WTC11 (cell line): ENCODE measurements around the gene CREB3. TPM values are rescaled to one million over a fixed set of nuclear protein-coding genes. Genes with fewer than 3 reads are reported as not detected.
A peak's percentile ranks its signal among the peaks of the same experiment; 100 is the strongest.

Experiments
- ATAC-seq: fragments of 200-7000 bp; cut with Tn5 transposase; 2 replicates; pipeline ENCODE4 v1.10.0; 2021; ENCODE audit warnings: mild to moderate bottlenecking, moderate library complexity
- CTCF ChIA-PET: fragments of 300-600 bp; sonication (Branson Sonifier 250); formaldehyde crosslinking; loops from one replicate; lab custom pipeline; 2021; ENCODE audit warnings: antibody characterized with exemption; lab: Charles Lee
- POLR2A ChIA-PET: fragments of 350-600 bp; sonication (Branson Sonifier 250); formaldehyde crosslinking; loops from one replicate; lab custom pipeline; 2021; ENCODE audit warnings: antibody characterized with exemption; lab: Charles Lee
- DNase-seq: peaks from one replicate; pipeline ENCODE4 v3.0.0; 2021; ENCODE audit warnings: low spot score
- H3K27ac Mint-ChIP-seq: 2 replicates; pipeline ENCODE4 v1.8.0; 2021; ENCODE audit warnings: mixed read lengths
- H3K27me3 Mint-ChIP-seq: 2 replicates; pipeline ENCODE4 v1.8.0; 2021; ENCODE audit warnings: low read depth, mild to moderate bottlenecking, moderate library complexity, mixed read lengths
- H3K36me3 Mint-ChIP-seq: 2 replicates; pipeline ENCODE4 v1.8.0; 2021; ENCODE audit warnings: mixed read lengths
- H3K4me1 Mint-ChIP-seq: 2 replicates; pipeline ENCODE4 v1.8.0; 2022; ENCODE audit warnings: mixed read lengths
- H3K4me3 Mint-ChIP-seq: 2 replicates; pipeline ENCODE4 v1.8.0; 2021; ENCODE audit warnings: mild to moderate bottlenecking, moderate library complexity, mixed read lengths
- H3K9me3 Mint-ChIP-seq: 2 replicates; pipeline ENCODE4 v1.8.0; 2021; ENCODE audit warnings: mixed read lengths
- ATF2 ChIP-seq: sonication (generic); formaldehyde crosslinking; IDR thresholded peaks from 2 replicates; pipeline ENCODE4 v1.8.1; 2022; ENCODE audit warnings: low read depth, missing genetic modification reagents, borderline replicate concordance
- CBFB ChIP-seq: sonication (generic); formaldehyde crosslinking; IDR thresholded peaks from 2 replicates; pipeline ENCODE4 v1.8.1; 2022; ENCODE audit warnings: mild to moderate bottlenecking, low read depth, missing genetic modification reagents
- ETV6 ChIP-seq: sonication (generic); formaldehyde crosslinking; IDR thresholded peaks from 2 replicates; pipeline ENCODE4 v1.8.1; 2022; ENCODE audit warnings: mild to moderate bottlenecking, missing genetic modification reagents
- FOXJ3 ChIP-seq: sonication (generic); formaldehyde crosslinking; IDR thresholded peaks from 2 replicates; pipeline ENCODE4 v1.9.0; 2021; ENCODE audit warnings: missing genetic modification reagents, mild to moderate bottlenecking, borderline replicate concordance
- FOXP4 ChIP-seq: sonication (generic); formaldehyde crosslinking; IDR thresholded peaks from 2 replicates; pipeline ENCODE4 v1.8.0; 2022; ENCODE audit warnings: mild to moderate bottlenecking, missing genetic modification reagents
- HMGA2 ChIP-seq: fragments of 250-450 bp; sonication (Bioruptor Pico); IDR thresholded peaks from 2 replicates; pipeline ENCODE4 v1.4.0; 2021; ENCODE audit warnings: mild to moderate bottlenecking, moderate library complexity
- JAZF1 ChIP-seq: fragments of 250-450 bp; sonication (Bioruptor Pico); IDR thresholded peaks from 2 replicates; pipeline ENCODE4 v1.9.0; 2021; ENCODE audit warnings: moderate library complexity, mild to moderate bottlenecking, inconsistent platforms
- KAT7 ChIP-seq: sonication (generic); formaldehyde crosslinking; IDR thresholded peaks from 2 replicates; pipeline ENCODE4 v1.8.1; 2023; ENCODE audit warnings: missing genetic modification reagents, mild to moderate bottlenecking, borderline replicate concordance
- MYBL2 ChIP-seq: sonication (generic); formaldehyde crosslinking; IDR thresholded peaks from 2 replicates; pipeline ENCODE4 v1.8.1; 2023; ENCODE audit warnings: mild to moderate bottlenecking, moderate library complexity, missing genetic modification reagents
- NR1H2 ChIP-seq: sonication (generic); formaldehyde crosslinking; IDR thresholded peaks from 2 replicates; pipeline ENCODE4 v1.9.0; 2021; ENCODE audit warnings: mild to moderate bottlenecking, moderate library complexity, missing genetic modification reagents
- NR3C1 ChIP-seq: sonication (generic); formaldehyde crosslinking; conservative IDR thresholded peaks from 2 replicates; pipeline ENCODE4 v1.8.1; 2023; ENCODE audit warnings: low read depth, mild to moderate bottlenecking, missing genetic modification reagents
- TCF7 ChIP-seq: sonication (generic); formaldehyde crosslinking; IDR thresholded peaks from 2 replicates; pipeline ENCODE4 v1.8.0; 2022; ENCODE audit warnings: mild to moderate bottlenecking, low read depth, missing genetic modification reagents, moderate library complexity
- TEAD1 ChIP-seq: sonication (generic); formaldehyde crosslinking; IDR thresholded peaks from 2 replicates; pipeline ENCODE4 v1.8.0; 2022; ENCODE audit warnings: mild to moderate bottlenecking, missing genetic modification reagents
- ZNF138 ChIP-seq: sonication (generic); formaldehyde crosslinking; conservative IDR thresholded peaks from 2 replicates; pipeline ENCODE4 v1.8.1; 2022; ENCODE audit warnings: mild to moderate bottlenecking, moderate library complexity, missing genetic modification reagents
- ZNF219 ChIP-seq: sonication (generic); formaldehyde crosslinking; IDR thresholded peaks from 2 replicates; pipeline ENCODE4 v1.8.0; 2023; ENCODE audit warnings: missing genetic modification reagents, mild to moderate bottlenecking, borderline replicate concordance
- ZNF232 ChIP-seq: sonication (generic); formaldehyde crosslinking; IDR thresholded peaks from 2 replicates; pipeline ENCODE4 v1.8.0; 2022; ENCODE audit warnings: mild to moderate bottlenecking, missing genetic modification reagents
- ZNF416 ChIP-seq: fragments of 250-450 bp; sonication (Bioruptor Pico); IDR thresholded peaks from 2 replicates; pipeline ENCODE4 v1.9.0; 2021; ENCODE audit warnings: mild to moderate bottlenecking, inconsistent platforms
- ZNF671 ChIP-seq: fragments of 250-450 bp; sonication (Bioruptor Pico); IDR thresholded peaks from 2 replicates; pipeline ENCODE4 v1.8.0; 2021; ENCODE audit warnings: mild to moderate bottlenecking
- total RNA-seq: library from RNA; stranded (reverse); gene quantifications from 3 replicates; pipeline ENCODE4 v1.2.3, GENCODE V29; 2021
- TF ChIP-seq, protein P1 (sequence below): sonication (generic); formaldehyde crosslinking; IDR thresholded peaks from 2 replicates; pipeline ENCODE4 v1.8.1; 2022; ENCODE audit warnings: mild to moderate bottlenecking, moderate library complexity, missing genetic modification reagents
- TF ChIP-seq, protein P2 (sequence below): sonication (generic); formaldehyde crosslinking; IDR thresholded peaks from 2 replicates; pipeline ENCODE4 v1.8.1; 2022; ENCODE audit warnings: missing genetic modification reagents, borderline replicate concordance
- TF ChIP-seq, protein P3 (sequence below): sonication (generic); formaldehyde crosslinking; IDR thresholded peaks from 2 replicates; pipeline ENCODE4 v1.8.1; 2023; ENCODE audit warnings: mild to moderate bottlenecking, missing genetic modification reagents, moderate library complexity
- TF ChIP-seq, protein P4 (sequence below): fragments of 250-450 bp; sonication (Bioruptor Pico); IDR thresholded peaks from 2 replicates; pipeline ENCODE4 v1.9.0; 2021; ENCODE audit warnings: mild to moderate bottlenecking

CREB3 gene
- total RNA-seq, 1 experiment from 2014 or later = 21.4 TPM

DNA sequence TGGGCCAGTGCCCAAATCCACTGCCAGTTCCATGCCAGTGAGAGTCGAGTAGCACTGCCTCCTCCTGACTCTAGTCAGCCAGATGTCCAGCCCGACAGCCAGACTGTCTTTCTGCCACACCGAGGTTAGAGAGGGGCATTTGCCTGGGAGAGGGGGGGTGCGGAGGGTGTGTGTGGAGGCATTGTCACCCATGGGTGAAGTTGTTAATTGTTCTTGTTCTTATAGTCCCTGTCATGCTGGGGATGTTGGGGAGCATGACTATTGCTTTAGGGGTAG, 17.7 kb downstream of the CREB3 start:
- no peaks in the 10 kb centered on the region for H3K9me3 Mint-ChIP-seq
- ATAC-seq = no peak
- TF ChIP-seq JAZF1 (CRISPR knock-in tag) = no peak
- no peak for TF ChIP-seq ETV6
- no peak for TF ChIP-seq CBFB (CRISPR knock-in tag)
- no peak for TF ChIP-seq HMGA2 (CRISPR knock-in tag)
- TF ChIP-seq, protein P1, sequence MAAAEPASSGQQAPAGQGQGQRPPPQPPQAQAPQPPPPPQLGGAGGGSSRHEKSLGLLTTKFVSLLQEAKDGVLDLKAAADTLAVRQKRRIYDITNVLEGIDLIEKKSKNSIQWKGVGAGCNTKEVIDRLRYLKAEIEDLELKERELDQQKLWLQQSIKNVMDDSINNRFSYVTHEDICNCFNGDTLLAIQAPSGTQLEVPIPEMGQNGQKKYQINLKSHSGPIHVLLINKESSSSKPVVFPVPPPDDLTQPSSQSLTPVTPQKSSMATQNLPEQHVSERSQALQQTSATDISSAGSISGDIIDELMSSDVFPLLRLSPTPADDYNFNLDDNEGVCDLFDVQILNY (CRISPR knock-in tag) = no peak
- no peak for TF ChIP-seq NR1H2
- TF ChIP-seq TCF7 (CRISPR knock-in tag) = no peak
- TF ChIP-seq ZNF232 = no peak
- TF ChIP-seq FOXJ3 = no peak
- TF ChIP-seq, protein P2, sequence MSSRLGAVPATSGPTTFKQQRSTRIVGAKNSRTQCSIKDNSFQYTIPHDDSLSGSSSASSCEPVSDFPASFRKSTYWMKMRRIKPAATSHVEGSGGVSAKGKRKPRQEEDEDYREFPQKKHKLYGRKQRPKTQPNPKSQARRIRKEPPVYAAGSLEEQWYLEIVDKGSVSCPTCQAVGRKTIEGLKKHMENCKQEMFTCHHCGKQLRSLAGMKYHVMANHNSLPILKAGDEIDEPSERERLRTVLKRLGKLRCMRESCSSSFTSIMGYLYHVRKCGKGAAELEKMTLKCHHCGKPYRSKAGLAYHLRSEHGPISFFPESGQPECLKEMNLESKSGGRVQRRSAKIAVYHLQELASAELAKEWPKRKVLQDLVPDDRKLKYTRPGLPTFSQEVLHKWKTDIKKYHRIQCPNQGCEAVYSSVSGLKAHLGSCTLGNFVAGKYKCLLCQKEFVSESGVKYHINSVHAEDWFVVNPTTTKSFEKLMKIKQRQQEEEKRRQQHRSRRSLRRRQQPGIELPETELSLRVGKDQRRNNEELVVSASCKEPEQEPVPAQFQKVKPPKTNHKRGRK (CRISPR knock-in tag) = no peak
- no peak for TF ChIP-seq ATF2 (CRISPR knock-in tag)
- TF ChIP-seq, all 79 proteins: peak for 0
- Mint-ChIP-seq H3K4me3 (peak overlapping the region; percentile 92), H3K4me1 (peaks cover 27% of the 10 kb centered on the region), H3K27ac (peak overlapping the region; percentile 62; the same call in 1 of the 2 replicates), H3K36me3 (peaks cover 34% of the 10 kb centered on the region), H3K27me3 (no peaks in the 10 kb centered on the region)
- no peak for DNase-seq
- ChIA-PET POLR2A (interaction anchor here (2.1 kb wide), 1 partner anchor 18 kb away, joined by 13 read pairs; the partner anchor contains the start of genes CREB3 and TLN1), CTCF (interaction anchor here (0.6 to 3.3 kb wide), 11 partner anchors 14 to 134 kb away, joined by 3 to 20 read pairs (median 7); partner anchors contain the start of genes CREB3, HINT2, TLN1 and TPM2)

DNA sequence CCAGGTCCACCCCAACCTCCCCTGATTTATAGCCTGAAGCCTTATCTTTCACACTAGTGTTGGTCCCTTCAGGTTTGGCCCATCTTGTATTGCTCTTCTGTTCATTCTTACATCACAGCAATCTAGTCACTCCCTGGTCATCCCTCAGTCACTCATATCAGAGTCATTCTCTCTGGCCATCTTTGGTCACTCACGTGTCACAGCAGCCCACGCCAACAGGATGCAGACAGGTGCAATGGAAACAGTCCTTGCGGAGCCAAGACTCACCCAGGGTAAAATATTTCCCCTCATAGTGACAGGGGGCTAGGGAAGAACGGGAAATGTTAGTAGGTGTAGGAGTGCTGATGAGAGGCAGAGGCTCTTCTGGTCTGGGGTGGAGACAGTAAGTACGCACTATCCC, 21.0 kb downstream of the CREB3 start:
- CTCF ChIA-PET = interaction anchor here (0.6 to 1.5 kb wide), 2 partner anchors 57 to 724 kb away, joined by 3 to 4 read pairs; no protein-coding TSS in a partner anchor
- Mint-ChIP-seq H3K4me3 (no peak overlapping the region), H3K9me3 (no peaks in the 10 kb centered on the region), H3K27me3 (no peaks in the 10 kb centered on the region), H3K4me1 (peaks cover 19% of the 10 kb centered on the region), H3K27ac (no peak overlapping the region), H3K36me3 (peaks cover 21% of the 10 kb centered on the region)
- ATAC-seq (no peak), DNase-seq (no peak)
- POLR2A ChIA-PET = no interaction called here
- TF ChIP-seq ZNF219 (CRISPR knock-in tag) (no peak), ZNF671 (no peak), KAT7 (CRISPR knock-in tag) (no peak), CBFB (CRISPR knock-in tag) (no peak), ZNF138 (CRISPR knock-in tag) (no peak), NR3C1 (no peak), FOXP4 (no peak), ZNF416 (CRISPR knock-in tag) (no peak), MYBL2 (CRISPR knock-in tag) (no peak), TEAD1 (CRISPR knock-in tag) (no peak)
- TF ChIP-seq, protein P3, sequence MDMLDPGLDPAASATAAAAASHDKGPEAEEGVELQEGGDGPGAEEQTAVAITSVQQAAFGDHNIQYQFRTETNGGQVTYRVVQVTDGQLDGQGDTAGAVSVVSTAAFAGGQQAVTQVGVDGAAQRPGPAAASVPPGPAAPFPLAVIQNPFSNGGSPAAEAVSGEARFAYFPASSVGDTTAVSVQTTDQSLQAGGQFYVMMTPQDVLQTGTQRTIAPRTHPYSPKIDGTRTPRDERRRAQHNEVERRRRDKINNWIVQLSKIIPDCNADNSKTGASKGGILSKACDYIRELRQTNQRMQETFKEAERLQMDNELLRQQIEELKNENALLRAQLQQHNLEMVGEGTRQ = no peak
- TF ChIP-seq, protein P4, sequence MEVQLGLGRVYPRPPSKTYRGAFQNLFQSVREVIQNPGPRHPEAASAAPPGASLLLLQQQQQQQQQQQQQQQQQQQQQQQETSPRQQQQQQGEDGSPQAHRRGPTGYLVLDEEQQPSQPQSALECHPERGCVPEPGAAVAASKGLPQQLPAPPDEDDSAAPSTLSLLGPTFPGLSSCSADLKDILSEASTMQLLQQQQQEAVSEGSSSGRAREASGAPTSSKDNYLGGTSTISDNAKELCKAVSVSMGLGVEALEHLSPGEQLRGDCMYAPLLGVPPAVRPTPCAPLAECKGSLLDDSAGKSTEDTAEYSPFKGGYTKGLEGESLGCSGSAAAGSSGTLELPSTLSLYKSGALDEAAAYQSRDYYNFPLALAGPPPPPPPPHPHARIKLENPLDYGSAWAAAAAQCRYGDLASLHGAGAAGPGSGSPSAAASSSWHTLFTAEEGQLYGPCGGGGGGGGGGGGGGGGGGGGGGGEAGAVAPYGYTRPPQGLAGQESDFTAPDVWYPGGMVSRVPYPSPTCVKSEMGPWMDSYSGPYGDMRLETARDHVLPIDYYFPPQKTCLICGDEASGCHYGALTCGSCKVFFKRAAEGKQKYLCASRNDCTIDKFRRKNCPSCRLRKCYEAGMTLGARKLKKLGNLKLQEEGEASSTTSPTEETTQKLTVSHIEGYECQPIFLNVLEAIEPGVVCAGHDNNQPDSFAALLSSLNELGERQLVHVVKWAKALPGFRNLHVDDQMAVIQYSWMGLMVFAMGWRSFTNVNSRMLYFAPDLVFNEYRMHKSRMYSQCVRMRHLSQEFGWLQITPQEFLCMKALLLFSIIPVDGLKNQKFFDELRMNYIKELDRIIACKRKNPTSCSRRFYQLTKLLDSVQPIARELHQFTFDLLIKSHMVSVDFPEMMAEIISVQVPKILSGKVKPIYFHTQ (CRISPR knock-in tag) = no peak
